HepG2 (cell line): ENCODE results near the gene CD53. TPM values are rescaled to one million over a fixed set of nuclear protein-coding genes. Genes with fewer than 3 reads are reported as not detected.

Source experiments
- ATAC-seq: fragments of 200-7000 bp; cut with Tn5 transposase; 3 replicates; pipeline ENCODE4 v1.9.1; 2020; ENCODE audit warnings: mild to moderate bottlenecking, moderate library complexity
- BruUV-seq: library from RNA; stranded (reverse); fragments of 400-500 nt; replicated peaks from 2 replicates; lab custom pipeline; 2021; lab: Mats Ljungman, UMichigan
- CTCF ChIA-PET: fragments of 300-600 bp; formaldehyde crosslinking; extraction: SDS; loops from one replicate; lab custom pipeline; 2021; ENCODE audit warnings: low total read pairs, inconsistent platforms, low intra/inter-chr PET ratio; lab: Yijun Ruan, JAX
- POLR2A ChIA-PET: fragments of 350-600 bp; sonication (Branson Sonifier 250); formaldehyde crosslinking; loops from one replicate; lab custom pipeline; 2020; ENCODE audit warnings: antibody characterized with exemption, inconsistent platforms; lab: Yijun Ruan, JAX
- DNase-seq: peaks from one replicate; pipeline ENCODE4 v3.0.0-alpha.2; 2015; ENCODE audit warnings: low spot score
- FAIRE-seq: peaks from 3 replicates; lab custom pipeline; 2011; peaks lifted over from hg19 to GRCh38; lab: Jason Lieb, UNC
- H2AFZ ChIP-seq: one replicate; pipeline ENCODE4 v1.6.1; 2011; ENCODE audit warnings: low read length, inconsistent platforms
- H3K27ac ChIP-seq: fragments of 300-600 bp; 3 replicates; pipeline ENCODE4 v1.8.0; 2011; ENCODE audit warnings: mixed run types, mild to moderate bottlenecking, mixed read lengths, low read length, inconsistent platforms; ENCODE audit not compliant: insufficient read depth; ENCODE audit errors: extremely low read length
- H3K27me3 ChIP-seq, 2 experiments: fragments of 200-600 bp in 1 of 2; 2 replicates in 1 of 2; 3 replicates in 1 of 2; pipeline versions ENCODE4 v1.6.0 to v1.8.0; 2011; ENCODE audit warnings: low read length in 2 of 2, mild to moderate bottlenecking in 2 of 2, moderate library complexity in 2 of 2, inconsistent platforms in 1 of 2; ENCODE audit not compliant: insufficient read depth in 2 of 2, control insufficient read depth in 1 of 2
- H3K36me3 ChIP-seq, 2 experiments: fragments of 200-600 bp in 1 of 2; replicated peaks in 1 of 2; 2 replicates in 1 of 2; 3 replicates in 1 of 2; pipeline versions ENCODE4 v1.5.1 to v1.8.0; 2011; ENCODE audit warnings: low read length in 2 of 2, inconsistent platforms in 1 of 2; ENCODE audit not compliant: insufficient read depth in 2 of 2, control insufficient read depth in 1 of 2
- H3K4me1 ChIP-seq: 2 replicates; pipeline ENCODE4 v1.5.1; 2012; ENCODE audit warnings: low read length, inconsistent platforms; ENCODE audit not compliant: insufficient read depth
- H3K4me2 ChIP-seq: 2 replicates; pipeline ENCODE4 v1.6.0; 2011; ENCODE audit warnings: low read depth, low read length, inconsistent platforms
- H3K4me3 ChIP-seq, 3 experiments: fragments of 200-600 bp in 1 of 3; sonication (generic), shearing (Covaris generic) in 1 of 3; replicated peaks in 1 of 3; 2 replicates each; pipeline ENCODE4 v1.5.1; 2011 to 2016; ENCODE audit warnings: low read length in 3 of 3, inconsistent platforms in 2 of 3, low read depth in 2 of 3, mild to moderate bottlenecking in 2 of 3, control low read depth in 1 of 3, mixed read lengths in 1 of 3; ENCODE audit not compliant: insufficient read depth in 1 of 3
- H3K79me2 ChIP-seq: one replicate; pipeline ENCODE4 v1.6.1; 2011; ENCODE audit warnings: low read length, inconsistent platforms; ENCODE audit not compliant: insufficient read depth
- H3K9ac ChIP-seq: 2 replicates; pipeline ENCODE4 v1.6.0; 2011; ENCODE audit warnings: mild to moderate bottlenecking, low read depth, low read length, inconsistent platforms; ENCODE audit not compliant: insufficient read depth
- H3K9me3 ChIP-seq: 2 replicates; pipeline ENCODE4 v1.5.1; 2012; ENCODE audit warnings: mild to moderate bottlenecking, low read length
- H4K20me1 ChIP-seq: 2 replicates; pipeline ENCODE4 v1.6.0; 2011; ENCODE audit warnings: inconsistent platforms, mild to moderate bottlenecking, low read length, moderate library complexity; ENCODE audit not compliant: insufficient read depth
- AHR ChIP-seq: IDR thresholded peaks from 2 replicates; pipeline ENCODE4 v1.6.1; 2018; ENCODE audit warnings: missing genetic modification reagents, missing compliant biosample characterization
- HNRNPK ChIP-seq: fragments of 200-400 bp; formaldehyde crosslinking; IDR thresholded peaks from 2 replicates; pipeline ENCODE4 v1.6.1; 2018; ENCODE audit warnings: low read length, low read depth, moderate library complexity, mild to moderate bottlenecking; ENCODE audit not compliant: poor library complexity, severe bottlenecking
- RXRB ChIP-seq: IDR thresholded peaks from 2 replicates; pipeline ENCODE4 v1.6.1; 2016; ENCODE audit warnings: borderline replicate concordance, missing genetic modification reagents, missing compliant biosample characterization
- ZEB1 ChIP-seq: IDR thresholded peaks from 2 replicates; pipeline ENCODE4 v1.6.1; 2012; ENCODE audit warnings: mild to moderate bottlenecking, low read depth, inconsistent platforms; ENCODE audit not compliant: insufficient replicate concordance
- ZNF558 ChIP-seq: sonication (generic); formaldehyde crosslinking; IDR thresholded peaks from 2 replicates; pipeline ENCODE4 v1.9.0; 2022; ENCODE audit warnings: mild to moderate bottlenecking, missing genetic modification reagents, borderline replicate concordance
- ZNF720 ChIP-seq: sonication (generic); formaldehyde crosslinking; IDR thresholded peaks from 2 replicates; pipeline ENCODE4 v1.4.0; 2020; ENCODE audit warnings: missing genetic modification reagents
- WGBS: methylation state at CpG from one replicate; pipeline ENCODE4 v1.1.6; 2017; ENCODE audit warnings: low lambda C conversion rate; 5-methylcytosine and 5-hydroxymethylcytosine counted together
- in situ Hi-C: cut with HindIII; loops from 2 replicates; pipeline ENCODE4 v1.10.0; 2017; ENCODE audit warnings: low pct_unique_long_range_greater_than_20kb; ENCODE audit not compliant: extremely low pct_ligation_motif_present
- intact Hi-C: fragments of 100-400 bp; cut with micrococcal nuclease; formaldehyde crosslinking; loops from one replicate; pipeline ENCODE4 v1.10.0; 2022; ENCODE audit not compliant: unreplicated experiment
- polyA plus RNA-seq, 8 experiments: library from polyadenylated mRNA; depleted of rRNA in 3 of 8; stranded (reverse) in 7 of 8; unstranded in 1 of 8; fragments of >200 nt; fragmentation: Illumina TruSeq in 4 of 8; extraction: Trizol in 4 of 8; gene quantifications; 2 replicates each; pipeline versions ENCODE4 v1.2.1 to v1.2.3, GENCODE V29; 2011 to 2016; ENCODE audit warnings: low read depth in 4 of 8, missing spikeins in 1 of 8, mixed read lengths in 1 of 8; ENCODE audit not compliant: insufficient read depth in 1 of 8
- total RNA-seq, 5 experiments: library from RNA; depleted of rRNA; stranded (reverse); fragments of >200 nt; fragmentation: Illumina TruSeq; extraction: Trizol; gene quantifications; 2 replicates each; pipeline ENCODE4 v1.2.3, GENCODE V29; 2016; ENCODE audit warnings: low read depth in 1 of 5
- TF ChIP-seq, protein P1 (sequence below): sonication (generic); formaldehyde crosslinking; IDR thresholded peaks from 2 replicates; pipeline ENCODE4 v1.4.0; 2020; ENCODE audit warnings: missing genetic modification reagents

Gene CD53
- total and polyA plus RNA-seq, 2 of the 13 experiments (the other 11 are each of a cell fraction or from before 2014, with no cell fraction given), result not detected

DNA sequence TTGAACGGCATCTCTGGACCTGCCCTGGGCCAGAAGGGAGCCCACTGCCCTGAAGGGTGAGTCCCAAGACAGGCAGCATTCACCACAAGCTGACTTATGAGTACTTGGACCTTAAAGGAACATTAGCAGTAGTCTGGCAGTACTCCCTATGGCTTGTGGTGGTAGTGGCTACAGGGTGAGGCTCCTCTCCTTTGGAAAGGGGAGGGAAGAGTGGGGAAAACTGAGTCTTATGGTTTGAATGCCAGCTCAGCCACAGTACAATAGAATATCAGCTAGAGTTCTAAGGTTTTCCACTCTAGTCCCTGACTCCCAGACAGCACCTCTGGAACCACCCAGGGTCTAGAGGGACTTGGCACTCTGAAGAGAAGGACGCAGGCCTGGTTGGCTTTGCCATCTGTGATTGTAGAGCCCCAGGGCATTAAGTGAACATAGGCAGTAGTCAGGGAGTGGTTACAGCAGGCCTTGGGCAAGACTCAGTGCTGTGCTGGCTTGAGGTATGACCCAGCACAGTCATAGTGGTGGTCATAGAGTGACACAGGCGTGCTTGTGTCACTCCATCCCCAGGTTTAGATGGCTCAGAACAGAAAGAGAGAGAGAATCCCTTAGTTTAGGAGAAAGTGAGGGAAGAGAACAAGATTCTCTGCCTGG, 31.0 kb downstream of the CD53 start:
- in situ Hi-C loops (no loop called here), intact Hi-C loops (no loop called here)
- Histone ChIP-seq H4K20me1 (no peaks in the 10 kb centered on the region), H3K79me2 (no peaks in the 10 kb centered on the region), H3K9ac (no peak overlapping the region), H2AFZ (no peak overlapping the region), H3K4me2 (no peak overlapping the region), H3K36me3 (no peaks in the 10 kb centered on the region), H3K9me3 (no peaks in the 10 kb centered on the region), H3K27me3 (peaks cover 0 to 1% of the 10 kb centered on the region in 2 experiments; a peak in 2 of 5 replicates), H3K4me1 (no peaks in the 10 kb centered on the region), H3K4me3 (no peak overlapping the region), H3K27ac (no peak overlapping the region)
- no peak for ATAC-seq
- no peak for FAIRE-seq
- no peak for TF ChIP-seq ZNF558 (CRISPR knock-in tag)
- TF ChIP-seq AHR (CRISPR knock-in tag), result no peak
- no peak for TF ChIP-seq HNRNPK
- no peak for TF ChIP-seq RXRB
- no peak for TF ChIP-seq ZEB1
- no peak for TF ChIP-seq ZNF720 (CRISPR knock-in tag)
- TF ChIP-seq, protein P1, sequence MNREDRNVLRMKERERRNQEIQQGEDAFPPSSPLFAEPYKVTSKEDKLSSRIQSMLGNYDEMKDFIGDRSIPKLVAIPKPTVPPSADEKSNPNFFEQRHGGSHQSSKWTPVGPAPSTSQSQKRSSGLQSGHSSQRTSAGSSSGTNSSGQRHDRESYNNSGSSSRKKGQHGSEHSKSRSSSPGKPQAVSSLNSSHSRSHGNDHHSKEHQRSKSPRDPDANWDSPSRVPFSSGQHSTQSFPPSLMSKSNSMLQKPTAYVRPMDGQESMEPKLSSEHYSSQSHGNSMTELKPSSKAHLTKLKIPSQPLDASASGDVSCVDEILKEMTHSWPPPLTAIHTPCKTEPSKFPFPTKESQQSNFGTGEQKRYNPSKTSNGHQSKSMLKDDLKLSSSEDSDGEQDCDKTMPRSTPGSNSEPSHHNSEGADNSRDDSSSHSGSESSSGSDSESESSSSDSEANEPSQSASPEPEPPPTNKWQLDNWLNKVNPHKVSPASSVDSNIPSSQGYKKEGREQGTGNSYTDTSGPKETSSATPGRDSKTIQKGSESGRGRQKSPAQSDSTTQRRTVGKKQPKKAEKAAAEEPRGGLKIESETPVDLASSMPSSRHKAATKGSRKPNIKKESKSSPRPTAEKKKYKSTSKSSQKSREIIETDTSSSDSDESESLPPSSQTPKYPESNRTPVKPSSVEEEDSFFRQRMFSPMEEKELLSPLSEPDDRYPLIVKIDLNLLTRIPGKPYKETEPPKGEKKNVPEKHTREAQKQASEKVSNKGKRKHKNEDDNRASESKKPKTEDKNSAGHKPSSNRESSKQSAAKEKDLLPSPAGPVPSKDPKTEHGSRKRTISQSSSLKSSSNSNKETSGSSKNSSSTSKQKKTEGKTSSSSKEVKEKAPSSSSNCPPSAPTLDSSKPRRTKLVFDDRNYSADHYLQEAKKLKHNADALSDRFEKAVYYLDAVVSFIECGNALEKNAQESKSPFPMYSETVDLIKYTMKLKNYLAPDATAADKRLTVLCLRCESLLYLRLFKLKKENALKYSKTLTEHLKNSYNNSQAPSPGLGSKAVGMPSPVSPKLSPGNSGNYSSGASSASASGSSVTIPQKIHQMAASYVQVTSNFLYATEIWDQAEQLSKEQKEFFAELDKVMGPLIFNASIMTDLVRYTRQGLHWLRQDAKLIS, result no peak
- BruUV-seq, result no TSS peak
- no peak for DNase-seq
- POLR2A ChIA-PET, result no interaction called here
- CTCF ChIA-PET, result no interaction called here
- 0% methylated on average over 2 of the region's 3 CpGs for WGBS
